GM12865 (cell line): ENCODE results near the gene RAB7B.

Experiments
- DNase-seq: peaks from one replicate; pipeline ENCODE4 v3.0.0; 2010; ENCODE audit warnings: low read depth
- H3K4me3 ChIP-seq: 2 replicates; pipeline ENCODE4 v1.5.1; 2011; ENCODE audit warnings: mild to moderate bottlenecking, low read depth, low read length, control low read depth
- TF ChIP-seq, protein P1 (sequence below): IDR thresholded peaks from 2 replicates; pipeline ENCODE4 v1.5.1; 2011; ENCODE audit warnings: low read length, control low read depth, low read depth, inconsistent platforms; ENCODE audit not compliant: insufficient read depth; ENCODE audit errors: missing control alignments

RAB7B gene

DNA sequence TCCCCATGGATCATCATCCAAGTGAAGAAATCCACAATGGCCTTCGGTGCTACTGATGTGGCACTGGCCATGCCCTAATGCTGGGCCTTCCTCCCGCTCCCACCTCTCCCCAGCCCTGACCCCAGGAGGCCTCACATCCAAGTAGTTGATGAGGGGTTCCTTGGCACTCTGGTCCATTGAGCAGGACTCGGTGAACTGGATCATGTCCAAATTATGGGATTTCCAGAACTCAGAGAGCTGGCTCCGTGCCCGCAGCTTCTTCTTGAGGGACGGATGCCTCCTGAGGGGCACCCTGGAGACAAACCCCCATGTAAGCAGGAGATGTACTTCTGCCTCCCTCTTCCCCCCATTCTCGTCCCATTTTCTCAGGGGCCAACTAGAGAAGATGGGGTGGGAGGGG is 19.6 kb upstream of the RAB7B start:
- no peak for DNase-seq
- no peak overlapping the region for H3K4me3 ChIP-seq
- TF ChIP-seq, protein P1, sequence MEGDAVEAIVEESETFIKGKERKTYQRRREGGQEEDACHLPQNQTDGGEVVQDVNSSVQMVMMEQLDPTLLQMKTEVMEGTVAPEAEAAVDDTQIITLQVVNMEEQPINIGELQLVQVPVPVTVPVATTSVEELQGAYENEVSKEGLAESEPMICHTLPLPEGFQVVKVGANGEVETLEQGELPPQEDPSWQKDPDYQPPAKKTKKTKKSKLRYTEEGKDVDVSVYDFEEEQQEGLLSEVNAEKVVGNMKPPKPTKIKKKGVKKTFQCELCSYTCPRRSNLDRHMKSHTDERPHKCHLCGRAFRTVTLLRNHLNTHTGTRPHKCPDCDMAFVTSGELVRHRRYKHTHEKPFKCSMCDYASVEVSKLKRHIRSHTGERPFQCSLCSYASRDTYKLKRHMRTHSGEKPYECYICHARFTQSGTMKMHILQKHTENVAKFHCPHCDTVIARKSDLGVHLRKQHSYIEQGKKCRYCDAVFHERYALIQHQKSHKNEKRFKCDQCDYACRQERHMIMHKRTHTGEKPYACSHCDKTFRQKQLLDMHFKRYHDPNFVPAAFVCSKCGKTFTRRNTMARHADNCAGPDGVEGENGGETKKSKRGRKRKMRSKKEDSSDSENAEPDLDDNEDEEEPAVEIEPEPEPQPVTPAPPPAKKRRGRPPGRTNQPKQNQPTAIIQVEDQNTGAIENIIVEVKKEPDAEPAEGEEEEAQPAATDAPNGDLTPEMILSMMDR = no peak

GRCh38 chr1:206021626-206022365 is 18.6 kb upstream of the RAB7B start:
- no peak overlapping the region for H3K4me3 ChIP-seq
- TF ChIP-seq, protein P1 = no peak
- DNase-seq = no peak

DNA sequence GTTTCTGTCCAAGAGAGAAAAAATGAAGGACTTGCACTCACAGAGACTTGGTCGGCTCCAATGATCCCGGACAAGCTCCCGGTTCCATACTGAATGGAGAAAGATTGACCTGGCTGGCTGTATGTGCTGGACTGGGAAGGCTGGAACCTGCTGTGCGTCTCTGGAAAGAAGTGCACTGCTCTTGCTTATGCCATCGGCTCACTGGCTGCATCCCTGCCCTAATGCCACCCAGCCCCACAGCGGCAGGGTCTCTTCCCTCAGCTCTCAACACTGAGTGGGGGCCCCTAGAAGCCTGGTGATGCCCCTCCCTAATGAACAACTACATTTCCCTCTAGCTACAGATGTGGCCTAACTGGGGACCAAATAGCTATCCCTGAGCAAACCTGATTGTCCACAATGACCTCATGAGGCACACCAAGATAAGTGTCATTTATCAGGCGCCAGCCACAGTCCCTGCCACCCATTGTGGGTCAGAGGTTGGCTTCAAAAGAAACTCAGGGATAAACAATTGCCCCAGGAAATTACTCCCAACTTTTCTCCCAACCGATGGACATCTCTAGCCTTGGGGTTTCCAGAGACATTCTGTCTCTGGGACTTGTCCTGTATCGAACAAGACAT is 17.9 kb upstream of the RAB7B start:
- TF ChIP-seq, protein P1 = no peak
- H3K4me3 ChIP-seq = no peak overlapping the region
- no peak for DNase-seq

GRCh38 chr1:206020393-206021007 is 17.3 kb upstream of the RAB7B start:
- H3K4me3 ChIP-seq = no peak overlapping the region
- no peak for DNase-seq
- TF ChIP-seq, protein P1 = no peak

DNA sequence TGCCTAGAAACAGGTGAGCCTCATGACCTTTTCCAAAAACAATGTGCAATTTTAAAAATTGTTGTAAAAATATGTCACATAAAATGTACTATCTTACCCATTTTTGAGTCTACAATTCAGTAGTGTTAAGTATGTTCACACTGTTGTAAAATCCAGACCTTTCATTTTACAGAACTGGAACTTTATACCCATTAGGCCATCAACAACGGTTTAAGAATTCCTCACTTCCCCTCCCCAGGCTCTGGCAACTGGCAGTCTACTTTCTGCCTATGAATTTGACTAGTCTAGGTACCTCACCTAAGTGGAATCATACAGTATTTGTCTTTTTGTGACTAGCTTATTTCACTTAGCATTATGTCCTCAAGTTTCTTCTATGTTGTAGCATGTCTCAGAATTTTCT is 11.9 kb upstream of the RAB7B start:
- H3K4me3 ChIP-seq = no peak overlapping the region
- TF ChIP-seq, protein P1 = no peak
- no peak for DNase-seq

DNA sequence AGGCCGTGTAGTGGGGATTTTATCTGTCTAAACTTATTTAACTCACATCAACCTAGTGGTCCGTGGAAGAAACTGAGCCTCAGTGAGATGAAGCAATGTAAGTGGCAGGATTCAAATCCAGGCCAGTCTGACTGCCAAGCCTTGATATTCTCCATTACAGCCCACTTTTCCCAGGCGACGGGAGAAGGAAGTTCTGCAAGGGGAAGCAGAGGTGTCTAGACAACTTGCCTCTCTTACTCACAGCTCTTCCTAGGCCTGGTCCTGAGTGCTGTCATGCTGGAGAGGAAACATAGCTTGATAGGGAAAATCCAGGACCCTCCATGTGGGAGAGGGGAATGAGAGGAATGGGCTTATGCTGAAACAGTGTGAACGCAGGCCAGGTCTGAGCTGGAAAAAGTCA is 11.4 kb upstream of the RAB7B start:
- TF ChIP-seq, protein P1 = no peak
- no peak for DNase-seq
- no peak overlapping the region for H3K4me3 ChIP-seq
